HEK293T (cell line): ENCODE data around the gene MSRB3.

ENCODE experiments used
- CTCF ChIA-PET: fragments of 350-600 bp; formaldehyde crosslinking; extraction: SDS; loops from one replicate; lab custom pipeline; 2021; ENCODE audit warnings: antibody characterized with exemption, inconsistent platforms; lab: Yijun Ruan, JAX
- POLR2A ChIA-PET: fragments of 350-600 bp; formaldehyde crosslinking; extraction: SDS; loops from one replicate; lab custom pipeline; 2020; ENCODE audit warnings: antibody characterized with exemption, inconsistent platforms; lab: Yijun Ruan, JAX
- DNase-seq: peaks from one replicate; pipeline ENCODE4 v3.0.0; 2012; ENCODE audit warnings: mixed read lengths; ENCODE audit errors: extremely low spot score
- ARNT ChIP-seq: fragments of 450-650 bp; IDR thresholded peaks from 2 replicates; pipeline ENCODE4 v1.6.1; 2017; ENCODE audit warnings: mild to moderate bottlenecking
- BHLHE40 ChIP-seq: fragments of 450-650 bp; IDR thresholded peaks from 2 replicates; pipeline ENCODE4 v1.6.1; 2016; ENCODE audit warnings: mild to moderate bottlenecking, moderate library complexity, borderline replicate concordance
- CTBP1 ChIP-seq: fragments of 450-650 bp; IDR thresholded peaks from 2 replicates; pipeline ENCODE4 v1.6.1; 2016; ENCODE audit warnings: borderline replicate concordance
- ELF4 ChIP-seq: fragments of 450-650 bp; IDR thresholded peaks from 2 replicates; pipeline ENCODE4 v1.6.1; 2017; ENCODE audit warnings: antibody characterized with exemption
- FOXA1 ChIP-seq: fragments of 450-650 bp; IDR thresholded peaks from 2 replicates; pipeline ENCODE4 v1.6.1; 2016; ENCODE audit warnings: mild to moderate bottlenecking
- FOXK2 ChIP-seq: fragments of 450-650 bp; IDR thresholded peaks from 2 replicates; pipeline ENCODE4 v1.6.1; 2016; ENCODE audit warnings: mild to moderate bottlenecking
- FOXM1 ChIP-seq: fragments of 450-650 bp; IDR thresholded peaks from 2 replicates; pipeline ENCODE4 v1.6.1; 2017; ENCODE audit warnings: mild to moderate bottlenecking, borderline replicate concordance
- HDGF ChIP-seq: fragments of 450-650 bp; IDR thresholded peaks from 2 replicates; pipeline ENCODE4 v1.6.1; 2017; ENCODE audit warnings: antibody characterized with exemption, borderline replicate concordance
- L3MBTL2 ChIP-seq: fragments of 450-650 bp; conservative IDR thresholded peaks from 2 replicates; pipeline ENCODE4 v1.6.1; 2016; ENCODE audit warnings: mild to moderate bottlenecking
- LEF1 ChIP-seq: fragments of 450-650 bp; IDR thresholded peaks from 2 replicates; pipeline ENCODE4 v1.6.1; 2017; ENCODE audit warnings: mild to moderate bottlenecking, borderline replicate concordance
- NFRKB ChIP-seq: fragments of 450-650 bp; IDR thresholded peaks from 2 replicates; pipeline ENCODE4 v1.6.1; 2016; ENCODE audit warnings: mild to moderate bottlenecking, moderate library complexity
- SP1 ChIP-seq: fragments of 450-650 bp; IDR thresholded peaks from 2 replicates; pipeline ENCODE4 v1.6.1; 2017
- SUZ12 ChIP-seq: fragments of 450-650 bp; IDR thresholded peaks from 2 replicates; pipeline ENCODE4 v1.6.1; 2016; ENCODE audit warnings: mild to moderate bottlenecking
- TARDBP ChIP-seq: fragments of 450-650 bp; IDR thresholded peaks from 2 replicates; pipeline ENCODE4 v1.6.1; 2016
- ZNF384 ChIP-seq: fragments of 450-650 bp; IDR thresholded peaks from 2 replicates; pipeline ENCODE4 v1.6.1; 2016
- TF ChIP-seq, protein P1 (sequence below): fragments of 450-650 bp; IDR thresholded peaks from 2 replicates; pipeline ENCODE4 v1.6.1; 2016

MSRB3 gene

DNA sequence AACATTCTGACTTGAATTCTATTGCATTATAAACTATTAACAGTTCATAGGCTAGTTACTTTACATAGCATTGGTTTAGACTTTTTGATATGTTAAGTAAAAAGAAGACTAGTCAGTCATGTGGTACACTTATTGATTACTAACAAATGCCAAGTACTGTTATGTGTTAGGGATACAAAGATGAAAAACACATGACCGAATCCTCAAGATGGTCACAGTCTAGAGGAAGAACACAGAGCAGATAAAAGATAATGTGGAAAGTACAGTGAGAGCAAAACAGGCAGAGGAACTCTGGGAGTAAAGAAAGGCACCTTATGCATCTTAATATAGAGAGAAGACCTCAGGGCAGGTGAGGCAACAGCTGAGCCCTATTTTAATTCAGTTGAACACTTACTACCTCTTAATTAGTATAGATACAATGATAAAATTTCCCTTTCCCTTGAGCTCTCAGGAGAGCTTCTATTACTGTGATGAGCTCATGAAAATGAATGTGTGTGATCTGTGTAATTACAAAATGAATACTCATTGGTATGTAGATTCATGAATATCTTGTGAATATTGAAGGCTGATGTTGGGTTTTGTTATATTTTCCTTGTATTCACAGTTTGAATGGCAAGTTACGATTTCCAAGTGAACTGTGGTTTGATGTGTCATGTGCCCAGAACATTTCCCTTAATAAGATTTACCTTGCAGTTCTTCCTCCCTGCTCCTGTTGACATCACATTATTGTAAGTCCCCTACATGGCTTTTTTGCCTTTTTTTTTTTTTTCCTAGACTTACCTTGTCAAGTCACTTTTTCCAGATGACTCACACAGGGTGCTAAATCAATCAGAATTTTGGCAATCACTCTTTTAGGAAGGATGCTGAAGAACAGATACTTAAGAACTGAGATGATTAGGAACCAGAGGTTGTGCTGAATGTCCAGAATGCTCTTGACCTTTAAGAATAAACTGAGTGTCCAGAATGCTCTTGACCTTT lies 29.5 kb upstream of the MSRB3 start:
- no peak for DNase-seq
- CTCF ChIA-PET: interaction anchor here (0.5 kb wide), 1 partner anchor 1808 kb away, joined by 3 read pairs; no protein-coding TSS in a partner anchor
- TF ChIP-seq NFRKB (no peak), CTBP1 (no peak), FOXM1 (no peak), TARDBP (no peak), ARNT (no peak), ZNF384 (no peak), BHLHE40 (no peak), FOXK2 (no peak), SP1 (no peak), LEF1 (no peak), SUZ12 (no peak), L3MBTL2 (no peak), FOXA1 (no peak), HDGF (no peak), ELF4 (no peak)
- TF ChIP-seq, protein P1, sequence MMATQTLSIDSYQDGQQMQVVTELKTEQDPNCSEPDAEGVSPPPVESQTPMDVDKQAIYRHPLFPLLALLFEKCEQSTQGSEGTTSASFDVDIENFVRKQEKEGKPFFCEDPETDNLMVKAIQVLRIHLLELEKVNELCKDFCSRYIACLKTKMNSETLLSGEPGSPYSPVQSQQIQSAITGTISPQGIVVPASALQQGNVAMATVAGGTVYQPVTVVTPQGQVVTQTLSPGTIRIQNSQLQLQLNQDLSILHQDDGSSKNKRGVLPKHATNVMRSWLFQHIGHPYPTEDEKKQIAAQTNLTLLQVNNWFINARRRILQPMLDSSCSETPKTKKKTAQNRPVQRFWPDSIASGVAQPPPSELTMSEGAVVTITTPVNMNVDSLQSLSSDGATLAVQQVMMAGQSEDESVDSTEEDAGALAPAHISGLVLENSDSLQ: no peak
- POLR2A ChIA-PET: no interaction called here

DNA sequence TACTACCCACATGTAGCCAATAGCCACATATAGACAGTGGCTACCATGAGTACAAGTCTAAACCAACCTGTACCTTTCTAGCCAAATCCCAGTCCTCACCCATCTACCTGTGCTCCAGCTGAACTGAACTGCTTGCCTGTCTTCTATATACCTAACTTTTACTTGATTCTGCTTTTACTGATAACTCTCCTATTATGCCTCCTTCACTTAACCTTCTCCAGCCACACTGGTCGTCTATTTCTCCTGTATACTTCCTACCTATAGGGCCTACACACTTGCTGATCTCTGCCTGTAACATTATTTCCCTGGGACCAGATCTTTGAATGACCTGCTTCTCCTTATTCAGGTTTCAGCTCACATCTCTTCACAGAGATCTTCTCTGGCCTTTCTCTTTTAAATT lies 26.0 kb upstream of the MSRB3 start:
- POLR2A ChIA-PET: no interaction called here
- TF ChIP-seq ZNF384 (no peak), FOXA1 (no peak), NFRKB (no peak), BHLHE40 (no peak), FOXM1 (no peak), FOXK2 (no peak), ARNT (no peak), SP1 (no peak), L3MBTL2 (no peak), TARDBP (no peak), LEF1 (no peak), ELF4 (no peak), CTBP1 (no peak), SUZ12 (no peak), HDGF (no peak)
- TF ChIP-seq, protein P1: no peak
- CTCF ChIA-PET: no interaction called here
- no peak for DNase-seq

DNA sequence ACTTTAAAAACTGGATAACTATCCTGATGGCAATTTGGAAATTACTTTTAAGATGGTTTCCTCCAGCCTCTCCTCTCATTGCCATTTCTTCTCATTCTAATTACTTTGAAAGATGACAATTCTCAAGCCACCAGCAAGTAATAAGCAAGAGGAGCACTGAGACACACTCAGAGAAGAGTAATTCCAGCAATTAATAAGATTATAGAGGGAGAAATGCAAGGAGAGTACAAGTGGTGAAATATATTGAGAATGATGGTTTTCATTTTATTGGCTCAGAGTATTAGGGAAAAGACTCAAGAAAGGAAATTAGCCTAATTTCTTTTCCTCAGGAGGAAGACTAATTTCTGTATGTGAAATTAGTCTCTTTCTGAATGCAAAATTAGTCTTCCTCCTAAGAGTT lies 20.5 kb upstream of the MSRB3 start:
- DNase-seq: no peak
- CTCF ChIA-PET: no interaction called here
- TF ChIP-seq ELF4: no peak
- POLR2A ChIA-PET: no interaction called here

DNA sequence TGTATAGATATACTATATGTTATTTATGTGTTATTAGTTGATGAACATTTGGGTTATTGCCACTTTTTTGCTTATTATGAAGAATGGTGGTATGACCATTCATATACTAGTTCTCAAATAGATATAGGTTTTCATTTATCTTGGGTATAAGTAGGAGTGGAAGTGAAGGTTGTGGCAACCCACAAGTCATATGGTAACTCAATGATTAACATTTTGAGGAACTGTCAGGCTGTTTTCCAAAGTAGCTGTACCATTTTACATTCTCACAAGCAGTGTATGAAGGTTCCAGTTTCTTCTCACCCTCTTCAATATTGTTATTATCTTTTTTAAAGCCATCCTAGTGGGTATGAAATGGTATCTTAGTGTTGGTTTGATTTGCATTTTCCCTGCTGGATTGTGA lies 19.0 kb upstream of the MSRB3 start:
- TF ChIP-seq FOXM1 (no peak), ZNF384 (no peak), L3MBTL2 (no peak), FOXK2 (no peak), CTBP1 (no peak)
- POLR2A ChIA-PET: no interaction called here
- no peak for DNase-seq
- CTCF ChIA-PET: no interaction called here

DNA sequence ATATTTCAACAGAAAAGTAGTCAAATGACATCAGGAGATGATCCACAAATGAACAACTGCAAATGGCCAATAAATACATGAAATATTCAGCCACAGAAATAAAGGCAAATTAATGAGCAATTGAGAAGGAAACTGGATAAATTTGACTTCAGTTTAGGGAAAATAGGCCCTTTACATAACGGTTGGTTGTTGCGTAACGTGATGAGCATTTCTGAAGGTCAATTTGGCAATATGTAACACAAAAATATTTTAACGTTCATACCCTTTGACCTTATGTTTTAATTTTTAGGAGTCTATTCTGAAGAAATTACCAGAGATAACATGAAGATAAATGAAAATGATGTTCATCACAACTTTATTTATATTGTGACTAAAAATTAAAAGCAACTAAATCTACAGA lies 14.7 kb upstream of the MSRB3 start:
- no peak for DNase-seq
- no peak for TF ChIP-seq FOXK2
- TF ChIP-seq LEF1: no peak
- TF ChIP-seq ELF4: no peak
- TF ChIP-seq HDGF: no peak
- no peak for TF ChIP-seq CTBP1
- TF ChIP-seq, protein P1: no peak
- no peak for TF ChIP-seq SUZ12
- no peak for TF ChIP-seq L3MBTL2
- TF ChIP-seq TARDBP: no peak
- TF ChIP-seq BHLHE40: no peak
- no peak for TF ChIP-seq FOXM1
- no peak for TF ChIP-seq SP1
- ChIA-PET POLR2A (no interaction called here), CTCF (no interaction called here)

DNA sequence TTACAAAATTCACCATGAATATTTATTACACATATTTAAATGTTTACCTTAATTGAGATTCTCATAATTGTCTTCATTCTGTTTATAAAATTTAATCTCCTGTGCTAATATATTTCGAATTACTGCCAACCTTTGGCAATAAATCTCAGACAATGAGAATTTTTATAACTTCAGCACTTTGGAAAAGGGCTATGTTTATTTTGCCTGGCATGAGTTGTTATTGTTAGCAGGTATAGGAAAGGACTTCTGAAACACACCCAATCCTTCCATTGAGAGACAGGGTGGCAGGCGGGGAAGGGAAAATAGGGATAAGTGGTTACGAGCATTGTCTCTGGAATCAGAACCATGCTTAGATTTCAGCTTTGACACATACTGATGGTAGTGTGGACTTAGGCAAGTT lies 12.1 kb upstream of the MSRB3 start:
- TF ChIP-seq LEF1: no peak
- TF ChIP-seq TARDBP: no peak
- peak; percentile 29; the same call in 1 of the 2 replicates for TF ChIP-seq CTBP1
- TF ChIP-seq, protein P1: peak; percentile 52
- no peak for TF ChIP-seq SP1
- ChIA-PET POLR2A (no interaction called here), CTCF (no interaction called here)
- peak; percentile 17 for DNase-seq
